EL (cell line): ENCODE data around the gene R3HDM2.
"Not testable (repeated sequence)": the region's sequence is repeated elsewhere in the genome, so short reads cannot be mapped to it uniquely, and the experiment has no call there.

Experiments
- DNase-seq: peaks from one replicate; pipeline ENCODE4 v3.0.0-alpha.2; 2016

Gene R3HDM2

GRCh38 chr12:57452181-57452936 is 21.5 kb upstream of the R3HDM2 start:
- peak; percentile 90 for DNase-seq

DNA sequence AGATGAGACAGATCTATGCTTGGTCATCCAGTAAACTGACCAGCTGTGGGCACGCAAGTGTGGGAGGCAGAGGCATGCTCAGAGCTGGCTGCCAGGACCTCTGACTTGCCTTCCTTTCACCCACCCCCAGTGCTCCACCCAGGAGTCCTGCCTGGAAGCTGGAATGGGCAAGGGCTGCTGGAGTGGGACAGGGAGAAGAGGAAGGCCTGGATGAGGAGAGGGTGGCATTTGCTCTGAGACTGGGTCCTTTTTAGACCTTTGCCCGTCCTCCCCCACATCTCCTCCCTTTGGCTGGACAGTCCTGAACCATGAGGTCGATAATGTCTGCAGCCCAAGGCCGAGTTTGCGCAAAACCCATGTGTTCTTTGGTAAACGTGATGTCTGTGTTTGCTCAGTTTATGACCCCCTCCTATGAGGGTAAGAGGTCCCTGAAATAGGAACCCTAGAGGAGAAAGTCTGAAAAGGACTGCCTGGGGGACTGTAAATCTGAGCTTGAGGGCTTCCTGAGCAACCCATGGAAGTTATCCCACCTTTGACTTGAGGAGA is 20.5 kb upstream of the R3HDM2 start:
- DNase-seq = peak; percentile 30

- DNase-seq = no peak
Observed at GRCh38 chr12:57450057-57450456, 19.2 kb upstream of the R3HDM2 start.

- DNase-seq = no peak
Observed at GRCh38 chr12:57449375-57449774, 18.5 kb upstream of the R3HDM2 start.

- DNase-seq = no peak
Observed at GRCh38 chr12:57448669-57449068, 17.8 kb upstream of the R3HDM2 start.

GRCh38 chr12:57446292-57446960 is 15.6 kb upstream of the R3HDM2 start:
- no peak for DNase-seq

DNA sequence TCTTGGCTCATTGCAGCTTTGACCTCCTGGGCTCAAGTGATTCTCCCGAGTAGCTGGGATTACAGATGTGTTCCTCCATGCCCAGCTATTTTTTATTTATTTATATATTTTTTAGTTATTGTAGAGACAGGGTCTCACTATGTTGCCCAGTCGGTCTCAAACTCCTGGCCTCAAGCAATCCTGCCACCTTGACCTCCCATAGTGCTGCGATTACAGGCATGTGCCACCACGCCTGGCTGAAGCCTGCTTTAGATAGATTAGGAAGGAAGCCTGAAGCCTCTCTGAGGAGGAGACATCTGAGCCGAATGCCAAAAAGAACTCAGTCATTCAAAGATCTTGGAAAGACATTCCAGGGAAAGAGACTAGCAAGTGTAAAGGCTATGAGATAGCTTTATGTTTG is 13.9 kb upstream of the R3HDM2 start:
- no peak for DNase-seq

DNA sequence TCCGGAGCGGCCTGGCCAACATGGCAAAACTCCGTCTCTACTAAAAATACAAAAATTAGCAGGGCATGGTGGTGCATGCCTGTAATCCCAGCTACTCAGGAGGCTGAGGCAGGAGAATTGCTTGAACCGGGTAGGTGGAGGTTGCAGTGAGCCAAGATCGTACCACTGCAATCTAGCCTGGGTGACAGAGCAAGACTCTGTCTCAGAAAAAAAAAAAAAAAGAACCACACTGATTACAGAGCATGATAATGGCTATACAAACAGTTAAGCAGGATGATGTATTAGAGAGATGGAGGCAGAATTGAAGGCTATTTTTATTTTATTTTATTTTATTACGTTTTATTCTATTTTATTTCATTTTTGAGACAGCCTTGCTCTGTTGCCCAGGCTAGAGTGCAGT is 13.5 kb upstream of the R3HDM2 start:
- not testable (repeated sequence) for DNase-seq

DNA sequence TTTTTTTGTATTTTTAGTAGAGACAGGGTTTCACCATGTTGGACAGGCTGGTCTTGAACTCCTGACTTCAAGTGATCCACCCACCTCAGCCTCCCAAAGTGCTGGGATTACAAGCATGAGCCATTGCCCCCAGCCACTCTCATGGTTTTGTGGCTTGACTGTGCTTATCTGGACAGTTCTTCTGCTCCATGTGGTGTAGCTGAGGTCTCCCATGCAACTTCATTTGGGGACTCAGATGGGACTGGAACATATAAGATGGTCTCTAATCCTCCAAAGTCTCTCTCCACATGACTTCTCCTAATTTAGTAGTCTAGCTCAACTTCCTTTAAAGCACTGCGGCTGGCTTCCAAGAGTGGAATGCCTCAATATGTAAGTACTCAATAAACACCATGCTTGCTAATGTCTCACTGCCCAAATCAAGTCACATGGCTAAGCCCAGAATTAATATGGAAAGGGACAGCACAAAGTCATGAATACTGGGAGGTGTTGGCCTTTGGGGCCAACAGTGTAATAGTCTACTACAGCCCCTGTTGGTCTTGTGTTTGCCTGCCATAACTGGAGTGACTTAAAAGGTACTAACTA is 11.1 kb upstream of the R3HDM2 start:
- peak; percentile 12 for DNase-seq

DNA sequence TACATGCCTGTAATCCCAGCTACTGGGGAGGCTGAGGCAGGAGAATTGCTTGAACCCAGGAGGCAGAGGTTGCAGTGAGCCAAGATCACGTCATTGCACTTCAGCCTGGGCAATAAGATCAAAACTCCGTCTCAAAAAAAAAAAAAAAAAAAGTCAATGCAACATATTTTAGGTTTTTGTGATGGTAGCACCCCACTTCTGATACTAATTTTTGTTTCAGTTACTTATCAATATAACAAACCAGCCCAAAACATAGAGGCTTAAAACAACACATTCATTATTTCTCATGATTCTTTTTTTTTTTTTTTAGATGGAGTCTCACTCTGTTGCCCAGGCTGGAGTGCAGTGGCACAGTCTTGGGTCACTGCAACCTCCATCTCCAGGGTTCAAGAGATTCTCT is 10.6 kb upstream of the R3HDM2 start:
- DNase-seq = not testable (repeated sequence)

DNA sequence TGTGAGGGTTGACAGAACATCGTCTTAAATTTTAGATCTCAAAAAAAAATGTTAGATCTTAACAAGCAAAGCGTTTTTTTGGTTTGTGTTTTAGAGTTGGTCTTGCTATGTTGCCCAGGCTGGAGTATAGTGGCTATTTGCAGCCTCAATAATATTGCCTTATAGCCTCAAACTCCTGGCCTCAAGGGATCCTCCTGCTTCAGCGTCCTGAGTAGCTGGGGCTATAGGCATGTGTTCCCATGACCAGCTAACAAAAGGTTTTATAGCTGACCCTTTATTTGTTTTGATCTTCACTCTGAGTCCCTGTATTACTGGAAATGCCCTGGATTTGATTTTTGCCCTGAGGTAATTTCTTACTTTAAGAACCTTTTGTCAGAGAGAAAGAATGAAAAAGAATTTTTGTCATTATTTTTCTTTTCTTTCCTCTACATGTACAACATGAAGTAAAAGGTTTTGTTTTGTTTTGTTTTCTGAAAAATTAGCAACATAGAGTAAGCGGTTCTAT is 9.0 kb upstream of the R3HDM2 start:
- no peak for DNase-seq

- DNase-seq = no peak
Observed at GRCh38 chr12:57438400-57438799, 7.6 kb upstream of the R3HDM2 start.

- no peak for DNase-seq
Observed at GRCh38 chr12:57435293-57435692, 4.5 kb upstream of the R3HDM2 start.

- DNase-seq = no peak
Observed at GRCh38 chr12:57434517-57435223, 3.8 kb upstream of the R3HDM2 start, which contains the start of gene INHBC. Gene INHBC (plus strand): TSS chr12:57434784. CDS start chr12:57434887, 103 bp downstream.

- no peak for DNase-seq
Observed at GRCh38 chr12:57433370-57433769, 2.5 kb upstream of the R3HDM2 start.

- DNase-seq = no peak
Observed at GRCh38 chr12:57431654-57432188, 878 bp upstream of the R3HDM2 start.

- peak; percentile 32 for DNase-seq
Observed at GRCh38 chr12:57430112-57430930, 522 bp downstream of the R3HDM2 start.

DNA sequence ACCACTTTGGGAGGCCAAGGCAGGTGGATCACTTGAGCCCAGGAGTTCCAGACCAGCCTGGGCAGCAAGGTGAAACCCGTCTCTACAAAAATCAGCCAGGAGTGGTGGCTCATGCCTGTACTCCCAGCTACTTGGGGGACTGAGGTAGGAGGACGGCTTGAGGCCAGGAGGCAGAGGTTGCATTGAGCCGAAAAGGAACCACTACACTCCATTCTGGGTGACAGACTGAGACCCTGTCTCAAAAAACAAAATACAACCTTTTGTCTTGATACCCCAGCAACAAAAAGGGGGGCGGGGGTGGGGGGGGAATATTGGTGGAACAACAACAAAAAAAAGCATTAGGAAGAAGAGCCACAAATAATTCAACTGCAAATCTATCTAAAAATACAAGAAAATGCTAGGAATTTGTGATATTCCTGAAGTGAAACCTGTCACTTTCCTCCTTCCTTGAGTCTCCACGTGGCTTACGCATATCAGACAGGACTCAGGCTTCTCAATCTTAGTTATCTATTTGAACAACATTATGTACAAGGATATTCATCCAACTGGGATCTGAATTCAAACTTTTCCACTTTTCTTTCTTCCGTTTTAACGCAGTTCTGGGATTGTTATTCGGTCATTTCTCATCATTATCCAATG is 1.3 kb downstream of the R3HDM2 start:
- peak; percentile 27 for DNase-seq

- no peak for DNase-seq
Observed at GRCh38 chr12:57428965-57429364, 1.9 kb downstream of the R3HDM2 start.

- DNase-seq = not testable (repeated sequence)
Observed at GRCh38 chr12:57426948-57427347, 3.9 kb downstream of the R3HDM2 start.

DNA sequence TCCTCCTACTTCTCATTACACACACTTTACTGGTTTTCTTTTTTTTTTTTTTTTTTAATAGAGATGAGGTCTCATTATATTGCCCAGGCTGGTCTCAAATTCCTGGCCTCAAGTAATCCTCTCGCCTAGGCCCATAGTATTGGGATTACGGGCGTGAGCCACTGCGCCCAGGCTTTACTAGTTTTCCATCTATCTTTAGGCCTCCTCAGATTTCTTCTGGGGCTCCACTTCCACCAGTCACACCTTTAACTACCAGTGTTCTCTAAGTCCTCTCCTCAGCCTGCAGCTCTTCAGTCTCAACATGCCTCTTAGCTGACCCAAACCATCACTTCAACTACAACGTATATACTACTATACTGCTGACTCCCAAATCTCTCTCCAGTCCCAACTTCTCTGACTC is 10.4 kb downstream of the R3HDM2 start:
- no peak for DNase-seq
